Measurements from ENCODE around the gene PKDREJ.

DNA sequence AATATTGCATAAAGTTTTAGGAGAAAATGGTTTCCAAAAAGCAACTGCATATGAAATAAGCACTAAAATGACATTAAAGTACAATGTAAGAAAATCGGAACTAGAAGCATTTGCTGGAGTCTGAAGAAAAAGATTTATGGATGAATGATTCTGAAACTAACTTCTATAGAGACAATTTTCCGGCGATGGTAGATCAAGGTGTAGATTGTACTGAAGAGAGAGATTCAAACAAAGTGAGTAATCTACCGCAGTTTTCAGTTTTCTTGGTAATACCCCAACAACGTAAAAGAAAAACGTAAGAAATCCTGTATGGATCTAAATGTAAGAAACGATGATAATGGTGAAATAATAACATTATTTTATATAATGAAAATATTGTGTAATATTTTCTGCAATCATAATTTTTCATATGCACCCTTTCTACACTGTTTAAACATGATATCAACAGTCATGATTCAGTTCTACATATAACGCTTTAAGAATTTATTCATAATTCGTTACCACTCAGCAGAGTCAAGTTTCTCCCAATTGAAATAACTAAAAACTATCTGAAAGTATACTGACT lies 11.2 kb downstream of the PKDREJ start:
- TF ChIP-seq EP300 (IDR thresholded peaks at IDR 0.05) (no peak), CTCF (IDR thresholded peaks at IDR 0.05) (no peak), POLR2A (IDR thresholded peaks at IDR 0.05) (no peak)

Measured in stomach (tissue), 4 donors.